IPS-NIHi11 (cell line): ENCODE results near the gene CC2D1B.

Experiments
- DNase-seq: peaks from one replicate; pipeline ENCODE4 v3.0.0; 2012; ENCODE audit warnings: mixed read lengths, low spot score

CC2D1B gene

GRCh38 chr1:52305417-52306226 is 60.4 kb downstream of the CC2D1B start:
- DNase-seq = no peak
